C4-2B (cell line): ENCODE results near the gene ERICH6B.
A peak's percentile ranks its signal among the peaks of the same experiment; 100 is the strongest.

Experiments
- H3K27ac ChIP-seq: fragments of 450-650 bp; 2 replicates; pipeline ENCODE4 v1.5.1; 2017
- ZFX ChIP-seq: fragments of 450-650 bp; IDR thresholded peaks from 2 replicates; pipeline ENCODE4 v1.6.1; 2017
- TF ChIP-seq, protein P1 (sequence below): fragments of 450-650 bp; conservative IDR thresholded peaks from 2 replicates; pipeline ENCODE4 v1.5.1; 2017; ENCODE audit warnings: mild to moderate bottlenecking

The ERICH6B gene

DNA sequence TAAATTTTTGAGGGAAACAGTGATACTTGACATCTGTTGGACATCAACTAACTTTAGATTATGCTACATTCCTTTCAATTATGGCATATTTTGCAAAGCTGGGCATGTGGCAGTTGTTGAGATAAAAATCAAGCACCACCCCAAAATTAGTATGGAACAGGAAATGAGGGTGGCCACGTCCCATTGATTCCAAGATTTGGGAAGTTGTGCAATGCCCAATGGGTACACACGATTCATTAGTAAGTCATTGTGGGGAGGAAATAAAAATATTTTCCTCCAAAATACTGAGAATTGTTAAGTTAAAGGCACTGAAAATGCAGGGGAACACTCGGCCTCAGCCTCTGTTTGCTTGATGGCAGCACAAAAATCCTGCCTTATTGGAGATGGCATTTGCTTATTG, 7.6 kb downstream of the ERICH6B start:
- no peak for TF ChIP-seq ZFX
- TF ChIP-seq, protein P1, sequence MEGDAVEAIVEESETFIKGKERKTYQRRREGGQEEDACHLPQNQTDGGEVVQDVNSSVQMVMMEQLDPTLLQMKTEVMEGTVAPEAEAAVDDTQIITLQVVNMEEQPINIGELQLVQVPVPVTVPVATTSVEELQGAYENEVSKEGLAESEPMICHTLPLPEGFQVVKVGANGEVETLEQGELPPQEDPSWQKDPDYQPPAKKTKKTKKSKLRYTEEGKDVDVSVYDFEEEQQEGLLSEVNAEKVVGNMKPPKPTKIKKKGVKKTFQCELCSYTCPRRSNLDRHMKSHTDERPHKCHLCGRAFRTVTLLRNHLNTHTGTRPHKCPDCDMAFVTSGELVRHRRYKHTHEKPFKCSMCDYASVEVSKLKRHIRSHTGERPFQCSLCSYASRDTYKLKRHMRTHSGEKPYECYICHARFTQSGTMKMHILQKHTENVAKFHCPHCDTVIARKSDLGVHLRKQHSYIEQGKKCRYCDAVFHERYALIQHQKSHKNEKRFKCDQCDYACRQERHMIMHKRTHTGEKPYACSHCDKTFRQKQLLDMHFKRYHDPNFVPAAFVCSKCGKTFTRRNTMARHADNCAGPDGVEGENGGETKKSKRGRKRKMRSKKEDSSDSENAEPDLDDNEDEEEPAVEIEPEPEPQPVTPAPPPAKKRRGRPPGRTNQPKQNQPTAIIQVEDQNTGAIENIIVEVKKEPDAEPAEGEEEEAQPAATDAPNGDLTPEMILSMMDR, result no peak
- H3K27ac ChIP-seq, result no peak overlapping the region

GRCh38 chr13:45604892-45605291, 10.6 kb downstream of the ERICH6B start:
- no peak overlapping the region for H3K27ac ChIP-seq
- no peak for TF ChIP-seq ZFX
- TF ChIP-seq, protein P1, result no peak

- TF ChIP-seq ZFX, result no peak
- TF ChIP-seq, protein P1, result no peak
- H3K27ac ChIP-seq, result no peak overlapping the region
These were observed 12.2 kb downstream of the ERICH6B start for GRCh38 chr13:45603338-45603737.

- TF ChIP-seq, protein P1, result no peak
- TF ChIP-seq ZFX, result no peak
- H3K27ac ChIP-seq, result peak overlapping the region; percentile 7; the same call in 1 of the 2 replicates
These were observed 13.1 kb downstream of the ERICH6B start for GRCh38 chr13:45602183-45603170.

DNA sequence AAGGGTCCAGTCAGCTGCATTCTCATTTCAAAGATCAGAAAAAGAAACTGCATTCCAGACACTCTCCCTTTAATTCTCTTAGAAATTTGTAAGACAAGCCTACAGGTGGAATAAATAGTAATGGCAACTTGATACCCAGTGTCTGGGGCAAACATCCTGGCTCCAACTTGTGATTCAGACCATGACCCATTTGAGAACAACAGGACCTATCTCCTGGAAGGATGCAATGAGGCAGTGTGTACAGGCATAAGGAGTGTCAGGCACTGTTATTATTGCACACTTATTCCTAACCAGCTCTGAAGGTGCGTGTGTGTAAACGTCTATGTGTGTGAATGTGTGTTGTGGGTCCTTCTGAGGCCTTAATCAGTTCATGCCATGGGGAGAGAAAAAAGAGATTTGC, 13.9 kb downstream of the ERICH6B start:
- peak overlapping the region; percentile 7; the same call in 1 of the 2 replicates for H3K27ac ChIP-seq
- TF ChIP-seq ZFX, result no peak
- TF ChIP-seq, protein P1, result no peak

DNA sequence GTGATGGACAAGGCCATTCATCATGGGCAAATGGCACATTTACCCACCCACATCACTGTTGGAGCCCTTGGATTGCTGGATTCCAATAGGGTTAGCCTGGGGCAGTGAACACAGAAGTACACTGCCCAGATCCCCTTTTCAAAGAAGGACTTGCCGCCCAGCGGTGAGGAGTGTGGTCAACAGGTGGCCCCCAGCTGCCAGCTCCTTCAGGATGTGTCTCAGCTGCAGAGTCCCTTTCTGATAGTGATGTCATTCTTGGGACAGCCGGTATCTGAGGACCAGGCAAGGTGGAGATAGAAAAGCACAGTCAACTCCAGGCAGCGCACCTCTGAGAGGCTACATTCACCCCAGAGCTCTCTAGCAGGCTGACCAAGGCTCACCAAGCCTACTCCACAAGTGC, 16.9 kb downstream of the ERICH6B start:
- no peak overlapping the region for H3K27ac ChIP-seq
- TF ChIP-seq, protein P1, result no peak
- no peak for TF ChIP-seq ZFX

- TF ChIP-seq, protein P1, result no peak
- no peak for TF ChIP-seq ZFX
- no peak overlapping the region for H3K27ac ChIP-seq
These were observed 18.6 kb downstream of the ERICH6B start for GRCh38 chr13:45596800-45597475.
